H1 (cell line): Measurements from ENCODE around the gene TMEM145. TPM values are rescaled to one million over a fixed set of nuclear protein-coding genes. Genes with fewer than 3 reads are reported as not detected.

Experiments used
- CTCF ChIA-PET: fragments of 300-600 bp; sonication (Branson Sonifier 250); formaldehyde crosslinking; loops from one replicate; lab custom pipeline; 2021; ENCODE audit not compliant: partially characterized antibody; lab: Charles Lee
- POLR2A ChIA-PET: fragments of 300-600 bp; sonication (Branson Sonifier 250); formaldehyde crosslinking; loops from one replicate; lab custom pipeline; 2021; ENCODE audit warnings: inconsistent platforms; ENCODE audit not compliant: partially characterized antibody; lab: Charles Lee
- DNase-seq, 2 experiments: peaks; one replicate each; pipeline versions ENCODE4 v3.0.0 to v3.0.0-alpha.2; 2010 to 2022; ENCODE audit warnings: low spot score in 2 of 2, low read depth in 1 of 2, mixed read lengths in 1 of 2
- FAIRE-seq: peaks from 2 replicates; lab custom pipeline; 2011; peaks lifted over from hg19 to GRCh38; lab: Jason Lieb, UNC
- H2AFZ ChIP-seq: 2 replicates; pipeline ENCODE4 v1.8.1; 2012; ENCODE audit warnings: low read length, inconsistent platforms
- H2AK5ac ChIP-seq: 2 replicates; pipeline ENCODE4 v1.6.1; 2013; ENCODE audit warnings: low read depth, low read length
- H2BK120ac ChIP-seq: replicated peaks from 2 replicates; pipeline ENCODE3; 2013; ENCODE audit warnings: low read depth, low read length, inconsistent platforms
- H2BK12ac ChIP-seq: 2 replicates; pipeline ENCODE4 v1.6.1; 2013; ENCODE audit warnings: low read depth, low read length
- H2BK15ac ChIP-seq: 2 replicates; pipeline ENCODE4 v1.6.1; 2013; ENCODE audit warnings: low read length
- H2BK20ac ChIP-seq: 2 replicates; pipeline ENCODE4 v1.6.1; 2013; ENCODE audit warnings: low read length
- H2BK5ac ChIP-seq: 2 replicates; pipeline ENCODE4 v1.6.1; 2013; ENCODE audit warnings: low read depth, low read length
- H3K14ac ChIP-seq: 2 replicates; pipeline ENCODE4 v1.6.1; 2013; ENCODE audit warnings: inconsistent platforms; ENCODE audit not compliant: insufficient read length
- H3K18ac ChIP-seq: 2 replicates; pipeline ENCODE4 v1.6.1; 2013; ENCODE audit warnings: low read length; ENCODE audit errors: extremely low read depth
- H3K23ac ChIP-seq: 2 replicates; pipeline ENCODE4 v1.6.1; 2013; ENCODE audit warnings: inconsistent platforms; ENCODE audit not compliant: insufficient read length
- H3K23me2 ChIP-seq: 2 replicates; pipeline ENCODE4 v1.6.1; 2013; ENCODE audit warnings: low read depth, low read length
- H3K27ac ChIP-seq: 2 replicates; pipeline ENCODE4 v1.6.1; 2011; ENCODE audit warnings: low read depth, low read length, inconsistent platforms
- H3K27me3 ChIP-seq, 4 experiments: replicated peaks in 1 of 4; 1 replicate in 1 of 4; 2 replicates in 3 of 4; pipeline versions ENCODE4 v1.6.1 to v1.8.1; 2011 to 2013; ENCODE audit warnings: low read length in 3 of 4, mild to moderate bottlenecking in 3 of 4, inconsistent platforms in 2 of 4, mixed read lengths in 2 of 4, moderate library complexity in 1 of 4; ENCODE audit not compliant: control insufficient read depth in 3 of 4, insufficient read depth in 3 of 4; ENCODE audit errors: extremely low read depth in 1 of 4
- H3K36me3 ChIP-seq, 4 experiments: 2 replicates each; pipeline versions ENCODE4 v1.6.1 to v1.8.1; 2011 to 2013; ENCODE audit warnings: mild to moderate bottlenecking in 4 of 4, low read length in 3 of 4, moderate library complexity in 2 of 4, control low read depth in 1 of 4, inconsistent platforms in 1 of 4; ENCODE audit not compliant: insufficient read depth in 4 of 4, control insufficient read depth in 2 of 4
- H3K4ac ChIP-seq: replicated peaks from 2 replicates; pipeline ENCODE3; 2013; ENCODE audit warnings: low read length, low read depth, mixed read lengths, inconsistent platforms; ENCODE audit not compliant: insufficient read length
- H3K4me1 ChIP-seq, 4 experiments: replicated peaks in 1 of 4; 1 replicate in 1 of 4; 2 replicates in 3 of 4; pipeline versions ENCODE4 v1.6.1 to v1.8.1; 2011 to 2013; ENCODE audit warnings: low read length in 3 of 4, inconsistent platforms in 2 of 4, mixed read lengths in 1 of 4; ENCODE audit not compliant: insufficient read depth in 4 of 4, control insufficient read depth in 3 of 4
- H3K4me2 ChIP-seq, 2 experiments: 2 replicates each; pipeline versions ENCODE4 v1.6.1 to v1.8.1; 2011 to 2013; ENCODE audit warnings: low read depth in 2 of 2, low read length in 2 of 2, control low read depth in 1 of 2, inconsistent platforms in 1 of 2, mild to moderate bottlenecking in 1 of 2; ENCODE audit not compliant: insufficient read depth in 1 of 2
- H3K4me3 ChIP-seq, 4 experiments: fragments of 200-600, 300-600 bp in 1 of 4; sonication (generic), shearing (Covaris generic), sonication (Bioruptor Twin) in 1 of 4; 2 replicates each; pipeline versions ENCODE4 v1.5.1 to v1.8.1; 2011 to 2016; ENCODE audit warnings: low read length in 4 of 4, low read depth in 3 of 4, control low read depth in 2 of 4, inconsistent platforms in 2 of 4, mild to moderate bottlenecking in 2 of 4, mixed read lengths in 1 of 4, moderate library complexity in 1 of 4; ENCODE audit not compliant: insufficient read depth in 2 of 4; ENCODE audit errors: extremely low read depth in 1 of 4
- H3K56ac ChIP-seq: replicated peaks from 2 replicates; pipeline ENCODE3; 2013; ENCODE audit warnings: low read depth, mild to moderate bottlenecking, mixed read lengths, low read length, inconsistent platforms; ENCODE audit not compliant: insufficient read length
- H3K79me1 ChIP-seq: 2 replicates; pipeline ENCODE4 v1.6.1; 2013; ENCODE audit warnings: low read depth, low read length, control low read depth
- H3K79me2 ChIP-seq, 2 experiments: 2 replicates each; pipeline versions ENCODE4 v1.6.1 to v1.8.1; 2012 to 2013; ENCODE audit warnings: low read length in 2 of 2, mild to moderate bottlenecking in 2 of 2, inconsistent platforms in 1 of 2; ENCODE audit not compliant: insufficient read depth in 2 of 2, control insufficient read depth in 1 of 2
- H3K9ac ChIP-seq, 4 experiments: replicated peaks in 1 of 4; 1 replicate in 1 of 4; 2 replicates in 3 of 4; pipeline versions ENCODE4 v1.6.1 to v1.8.1; 2011 to 2013; ENCODE audit warnings: low read depth in 3 of 4, low read length in 3 of 4, control low read depth in 2 of 4, mild to moderate bottlenecking in 2 of 4, moderate library complexity in 2 of 4, inconsistent platforms in 1 of 4; ENCODE audit errors: extremely low read depth in 1 of 4
- H3K9me3 ChIP-seq, 2 experiments: 2 replicates each; pipeline versions ENCODE4 v1.6.1 to v1.8.1; 2012 to 2013; ENCODE audit warnings: mild to moderate bottlenecking in 2 of 2, moderate library complexity in 2 of 2, control low read depth in 1 of 2, inconsistent platforms in 1 of 2, low read depth in 1 of 2, low read length in 1 of 2, mixed read lengths in 1 of 2; ENCODE audit not compliant: insufficient read depth in 2 of 2
- H4K20me1 ChIP-seq, 2 experiments: replicated peaks in 1 of 2; 2 replicates each; pipeline versions ENCODE3 to v1.8.1; 2011 to 2013; ENCODE audit warnings: inconsistent platforms in 2 of 2, low read length in 2 of 2, mild to moderate bottlenecking in 1 of 2; ENCODE audit not compliant: insufficient read depth in 2 of 2, control insufficient read depth in 1 of 2
- H4K5ac ChIP-seq: 2 replicates; pipeline ENCODE4 v1.6.1; 2013; ENCODE audit warnings: low read length, low read depth, mixed read lengths, inconsistent platforms; ENCODE audit not compliant: insufficient read length
- H4K8ac ChIP-seq: 2 replicates; pipeline ENCODE4 v1.8.0; 2013; ENCODE audit warnings: mild to moderate bottlenecking, moderate library complexity, low read length, inconsistent platforms; ENCODE audit not compliant: insufficient read depth; ENCODE audit errors: extremely low read depth
- H4K91ac ChIP-seq: replicated peaks from 2 replicates; pipeline ENCODE3; 2013; ENCODE audit warnings: low read length, mixed read lengths, inconsistent platforms; ENCODE audit not compliant: insufficient read length
- JUND ChIP-seq: IDR thresholded peaks from 2 replicates; pipeline ENCODE4 v1.6.1; 2011; ENCODE audit warnings: mild to moderate bottlenecking, improper control_type of control experiment, low read length
- SIRT6 ChIP-seq: IDR thresholded peaks from one replicate; pipeline ENCODE4 v1.7.1; 2012; ENCODE audit warnings: low read length, inconsistent platforms
- SP2 ChIP-seq: IDR thresholded peaks from 2 replicates; pipeline ENCODE4 v1.6.1; 2012; ENCODE audit warnings: mild to moderate bottlenecking, low read length, inconsistent platforms
- TBP ChIP-seq: IDR thresholded peaks from 2 replicates; pipeline ENCODE4 v1.6.1; 2011; ENCODE audit warnings: low read depth, low read length, improper control_type of control experiment
- USF2 ChIP-seq: IDR thresholded peaks from 2 replicates; pipeline ENCODE4 v1.6.1; 2011; ENCODE audit warnings: low read length, improper control_type of control experiment
- WGBS, 2 experiments: shearing (Covaris generic) in 1 of 2; methylation state at CpG; one replicate each; pipeline versions ENCODE4 v1.1.6 to v1.1.7; 2013 to 2015; ENCODE audit warnings: low lambda C conversion rate in 2 of 2, mixed read lengths in 2 of 2, inconsistent platforms in 1 of 2, low coverage in 1 of 2, missing lambda C conversion rate in 1 of 2; ENCODE audit not compliant: insufficient replicate concordance in 2 of 2, insufficient coverage in 1 of 2, insufficient read length in 1 of 2; ENCODE audit errors: extremely low coverage in 1 of 2, missing lambda C conversion rate in 1 of 2; 5-methylcytosine and 5-hydroxymethylcytosine counted together
- polyA plus RNA-seq, 7 experiments: library from polyadenylated mRNA; depleted of rRNA in 3 of 7; stranded (reverse) in 5 of 7; unstranded in 2 of 7; fragments of >200 nt in 5 of 7; fragments of 200-250 nt in 2 of 7; gene quantifications; 1 replicate in 5 of 7; 2 replicates in 1 of 7; 4 replicates in 1 of 7; pipeline versions ENCODE4 v1.2.1 to v1.2.3, GENCODE V29; 2011 to 2013; ENCODE audit warnings: missing spikeins in 2 of 7, mixed read lengths in 2 of 7
- total RNA-seq: library from RNA; stranded (reverse); fragmentation: NEBNext Ultra II Directional; extraction: Animal tissue kit (Norgen Biotek cat#: 25700); gene quantifications from 2 replicates; pipeline ENCODE4 v1.2.1, GENCODE V29; 2021
- TF ChIP-seq, protein P1 (sequence below): IDR thresholded peaks from 2 replicates; pipeline ENCODE4 v1.6.1; 2012; ENCODE audit warnings: low read length, inconsistent platforms

The TMEM145 gene
- total and polyA plus RNA-seq, 2 of the 8 experiments (the other 6 are each of a cell fraction or from before 2014, with no cell fraction given), result 2.3 to 4.7 TPM

GRCh38 chr19:42273407-42274064, 39.6 kb upstream of the TMEM145 start:
- FAIRE-seq, result no peak
- peaks cover 0 to 19% (median 7%) of the 10 kb centered on the region in 4 experiments; a peak in 5 of 7 replicates for H3K4me1 ChIP-seq

More at GRCh38 chr19:42273407-42274064, 39.6 kb upstream of the TMEM145 start:
- H3K27ac ChIP-seq, result no peak overlapping the region
- H2BK12ac ChIP-seq, result no peak overlapping the region
- H4K20me1 ChIP-seq, result peaks cover 0 to 8% of the 10 kb centered on the region in 2 experiments
- H3K18ac ChIP-seq, result no peak overlapping the region
- ChIA-PET POLR2A (interaction anchor here (1.1 to 1.5 kb wide), 3 partner anchors 9 to 26 kb away, joined by 3 to 5 read pairs (median 4); no protein-coding TSS in a partner anchor), CTCF (interaction anchor here (0.9 to 2.3 kb wide), 4 partner anchors 22 to 57 kb away, joined by 3 to 24 read pairs (median 4); partner anchors contain the start of gene GSK3A)
- H2BK5ac ChIP-seq, result no peak overlapping the region
- WGBS, 2 experiments, result 96 to 100% methylated on average over 1 to 22 of the region's 43 CpGs
- H4K5ac ChIP-seq, result no peak overlapping the region
- no peak overlapping the region for H2AK5ac ChIP-seq
- H3K9ac ChIP-seq, result no peak overlapping the region
- H3K9me3 ChIP-seq, result no peaks in the 10 kb centered on the region
- no peak overlapping the region for H3K4ac ChIP-seq
- H3K79me1 ChIP-seq, result peaks cover 5% of the 10 kb centered on the region
- H3K23me2 ChIP-seq, result peaks cover 5% of the 10 kb centered on the region; the same call in 1 of the 2 replicates
- no peak for DNase-seq
- H2BK15ac ChIP-seq, result no peak overlapping the region
- no peak overlapping the region for H4K91ac ChIP-seq
- no peak overlapping the region for H3K14ac ChIP-seq
- TF ChIP-seq SP2 (no peak), TBP (no peak), SIRT6 (no peak), JUND (no peak), USF2 (no peak)
- TF ChIP-seq, protein P1, sequence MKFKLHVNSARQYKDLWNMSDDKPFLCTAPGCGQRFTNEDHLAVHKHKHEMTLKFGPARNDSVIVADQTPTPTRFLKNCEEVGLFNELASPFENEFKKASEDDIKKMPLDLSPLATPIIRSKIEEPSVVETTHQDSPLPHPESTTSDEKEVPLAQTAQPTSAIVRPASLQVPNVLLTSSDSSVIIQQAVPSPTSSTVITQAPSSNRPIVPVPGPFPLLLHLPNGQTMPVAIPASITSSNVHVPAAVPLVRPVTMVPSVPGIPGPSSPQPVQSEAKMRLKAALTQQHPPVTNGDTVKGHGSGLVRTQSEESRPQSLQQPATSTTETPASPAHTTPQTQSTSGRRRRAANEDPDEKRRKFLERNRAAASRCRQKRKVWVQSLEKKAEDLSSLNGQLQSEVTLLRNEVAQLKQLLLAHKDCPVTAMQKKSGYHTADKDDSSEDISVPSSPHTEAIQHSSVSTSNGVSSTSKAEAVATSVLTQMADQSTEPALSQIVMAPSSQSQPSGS, result no peak
- no peak overlapping the region for H3K4me3 ChIP-seq
- no peak overlapping the region for H3K23ac ChIP-seq
- H2BK120ac ChIP-seq, result no peak overlapping the region
- no peak overlapping the region for H2AFZ ChIP-seq
- no peak overlapping the region for H3K4me2 ChIP-seq
- no peak overlapping the region for H2BK20ac ChIP-seq
- H3K79me2 ChIP-seq, result peaks cover 0 to 9% of the 10 kb centered on the region in 2 experiments; a peak in 1 of 4 replicates
- H4K8ac ChIP-seq, result no peak overlapping the region
- H3K27me3 ChIP-seq, result no peaks in the 10 kb centered on the region
- H3K56ac ChIP-seq, result no peak overlapping the region
- peaks cover 0 to 15% (median 5%) of the 10 kb centered on the region in 4 experiments; a peak in 2 of 8 replicates for H3K36me3 ChIP-seq
